NT2/D1 (cell line): ENCODE results near the gene ATP8B4.

Experiments
- YY1 ChIP-seq: IDR thresholded peaks from 2 replicates; pipeline ENCODE4 v1.6.1; 2011; ENCODE audit not compliant: insufficient read length, insufficient read depth
- ZNF274 ChIP-seq: IDR thresholded peaks from 2 replicates; pipeline ENCODE4 v1.6.1; 2011; ENCODE audit warnings: mild to moderate bottlenecking, low read depth, low read length

GRCh38 chr15:49988766-49989165 is 130.3 kb downstream of the ATP8B4 start:
- TF ChIP-seq ZNF274 (no peak), YY1 (no peak)
